Right hindlimb (tissue), 1 donor: Measurements from ENCODE around the gene QSOX1.
"Not testable (repeated sequence)": the region's sequence is repeated elsewhere in the genome, so short reads cannot be mapped to it uniquely, and the experiment has no call there.

Experiments used
- DNase-seq: peaks from one replicate; pipeline ENCODE4 v3.0.0-alpha.2; 2018

The QSOX1 gene, protein sequence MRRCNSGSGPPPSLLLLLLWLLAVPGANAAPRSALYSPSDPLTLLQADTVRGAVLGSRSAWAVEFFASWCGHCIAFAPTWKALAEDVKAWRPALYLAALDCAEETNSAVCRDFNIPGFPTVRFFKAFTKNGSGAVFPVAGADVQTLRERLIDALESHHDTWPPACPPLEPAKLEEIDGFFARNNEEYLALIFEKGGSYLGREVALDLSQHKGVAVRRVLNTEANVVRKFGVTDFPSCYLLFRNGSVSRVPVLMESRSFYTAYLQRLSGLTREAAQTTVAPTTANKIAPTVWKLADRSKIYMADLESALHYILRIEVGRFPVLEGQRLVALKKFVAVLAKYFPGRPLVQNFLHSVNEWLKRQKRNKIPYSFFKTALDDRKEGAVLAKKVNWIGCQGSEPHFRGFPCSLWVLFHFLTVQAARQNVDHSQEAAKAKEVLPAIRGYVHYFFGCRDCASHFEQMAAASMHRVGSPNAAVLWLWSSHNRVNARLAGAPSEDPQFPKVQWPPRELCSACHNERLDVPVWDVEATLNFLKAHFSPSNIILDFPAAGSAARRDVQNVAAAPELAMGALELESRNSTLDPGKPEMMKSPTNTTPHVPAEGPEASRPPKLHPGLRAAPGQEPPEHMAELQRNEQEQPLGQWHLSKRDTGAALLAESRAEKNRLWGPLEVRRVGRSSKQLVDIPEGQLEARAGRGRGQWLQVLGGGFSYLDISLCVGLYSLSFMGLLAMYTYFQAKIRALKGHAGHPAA

DNA sequence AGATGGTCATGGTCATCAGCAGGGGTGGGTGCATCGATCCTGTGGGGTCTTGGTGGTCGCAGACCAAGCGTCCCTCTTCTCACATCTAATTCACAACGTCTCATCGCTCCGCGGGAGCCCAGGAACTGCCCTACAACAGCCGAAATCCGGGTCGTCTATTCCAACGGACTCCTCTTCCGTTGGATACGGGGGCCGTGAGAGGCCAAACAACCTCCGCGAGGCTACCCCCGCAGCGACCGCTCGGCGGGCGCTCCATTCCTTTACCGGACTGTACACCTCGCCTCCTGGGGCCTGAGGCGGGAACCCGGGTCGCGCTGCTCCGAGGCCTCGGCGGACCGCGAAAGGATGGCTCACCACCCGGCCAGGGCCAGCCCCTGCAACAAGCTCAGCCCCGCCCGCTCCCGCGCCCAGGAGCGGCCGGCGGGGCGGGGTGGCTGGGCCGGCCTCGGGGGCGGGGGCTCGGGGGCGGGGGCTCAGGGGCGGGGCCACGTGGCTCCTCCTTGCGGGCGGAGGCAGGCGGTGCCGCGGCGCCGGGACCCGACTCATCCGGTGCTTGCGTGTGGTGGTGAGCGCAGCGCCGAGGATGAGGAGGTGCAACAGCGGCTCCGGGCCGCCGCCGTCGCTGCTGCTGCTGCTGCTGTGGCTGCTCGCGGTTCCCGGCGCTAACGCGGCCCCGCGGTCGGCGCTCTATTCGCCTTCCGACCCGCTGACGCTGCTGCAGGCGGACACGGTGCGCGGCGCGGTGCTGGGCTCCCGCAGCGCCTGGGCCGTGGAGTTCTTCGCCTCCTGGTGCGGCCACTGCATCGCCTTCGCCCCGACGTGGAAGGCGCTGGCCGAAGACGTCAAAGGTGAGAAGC, at the start of gene QSOX1:
TSS of gene QSOX1 (plus strand) at position 545 of the 857 bp plus-strand sequence. CDS start at position 584, 39 bp downstream.
- peak; percentile 95 for DNase-seq

- no peak for DNase-seq
Observed at GRCh38 chr1:180112091-180112490, 42.6 kb upstream of the QSOX1 start.

DNA sequence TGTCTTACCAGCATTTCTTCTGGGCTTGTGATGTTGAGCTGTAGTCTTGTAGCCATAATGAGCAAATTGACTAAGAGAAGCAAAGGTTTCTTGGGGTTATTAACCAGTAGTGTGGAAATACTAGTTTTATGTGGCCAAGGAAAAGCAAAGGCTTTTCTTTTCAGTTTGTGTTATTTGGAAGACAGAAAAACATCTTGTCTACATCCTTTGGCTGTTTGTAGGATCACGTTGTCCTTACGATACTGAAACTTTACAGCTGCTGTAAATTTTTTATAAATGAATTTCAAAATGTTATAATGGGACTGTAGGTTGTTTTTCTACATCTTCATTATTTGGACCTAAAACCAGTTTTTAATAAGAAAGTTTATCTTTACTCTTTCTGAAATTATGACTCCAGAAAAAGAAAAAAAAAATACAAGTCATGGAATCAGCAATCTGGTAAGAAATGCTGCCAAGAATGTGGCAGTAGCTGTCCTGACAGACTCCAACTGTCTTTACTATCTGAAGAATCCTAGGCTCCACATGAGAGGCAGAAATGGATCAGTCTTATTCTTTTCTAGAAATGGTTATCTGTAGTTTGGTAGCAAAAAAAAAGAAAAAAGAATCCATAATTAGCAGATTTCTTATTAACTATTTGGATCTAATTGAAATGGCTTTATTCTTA, 41.6 kb upstream of the QSOX1 start:
- no peak for DNase-seq

GRCh38 chr1:180114396-180114945, 40.2 kb upstream of the QSOX1 start:
- DNase-seq = no peak

- DNase-seq = no peak
Observed at GRCh38 chr1:180116964-180117763, 37.5 kb upstream of the QSOX1 start.

GRCh38 chr1:180117764-180118116, 36.9 kb upstream of the QSOX1 start:
- no peak for DNase-seq

- no peak for DNase-seq
Observed at GRCh38 chr1:180119837-180120236, 34.8 kb upstream of the QSOX1 start.

GRCh38 chr1:180123463-180123936, 31.2 kb upstream of the QSOX1 start:
- no peak for DNase-seq

GRCh38 chr1:180130651-180131050, 24.0 kb upstream of the QSOX1 start:
- no peak for DNase-seq

DNA sequence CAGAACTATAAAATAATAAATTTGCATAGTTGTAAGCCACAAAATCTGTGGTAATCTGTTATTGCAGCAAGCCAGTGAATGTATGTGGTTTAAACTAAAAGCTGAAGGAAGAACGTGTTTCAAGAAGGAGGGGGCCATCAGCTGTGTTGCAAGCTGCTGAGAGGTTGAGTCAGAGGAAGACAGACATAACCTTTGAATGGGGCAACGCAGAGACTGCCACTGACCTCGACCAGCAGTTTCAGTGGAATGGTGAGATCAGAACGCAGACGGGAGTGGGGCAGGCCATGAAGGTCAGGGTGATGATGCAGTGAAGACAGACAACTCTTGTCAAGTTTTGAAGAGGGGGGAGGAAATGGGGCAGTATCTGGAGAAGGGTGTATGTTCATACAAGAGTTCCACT, 23.2 kb upstream of the QSOX1 start:
- DNase-seq = no peak

- DNase-seq = no peak
Observed at GRCh38 chr1:180133193-180133592, 21.5 kb upstream of the QSOX1 start.

GRCh38 chr1:180133688-180134087, 21.0 kb upstream of the QSOX1 start:
- DNase-seq = not testable (repeated sequence)

DNA sequence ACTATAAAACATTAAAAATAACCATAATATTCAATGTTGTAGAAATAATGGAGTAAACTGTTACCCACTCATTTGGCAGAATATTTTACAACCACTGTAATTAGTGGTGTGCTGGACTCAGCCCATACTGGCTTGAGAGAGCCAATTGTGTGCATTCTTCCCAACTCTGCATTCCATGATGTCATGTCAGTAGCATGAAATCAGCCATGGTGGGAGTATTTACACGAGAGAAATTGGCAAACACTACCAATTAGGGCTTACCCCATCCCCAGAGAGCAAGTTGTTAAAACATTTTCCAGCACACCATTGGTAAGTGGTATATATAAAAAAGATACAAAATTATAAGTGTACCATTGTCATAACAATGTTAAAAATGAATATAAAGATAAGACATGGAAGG, 19.1 kb upstream of the QSOX1 start:
- DNase-seq = no peak

- DNase-seq = no peak
Observed at GRCh38 chr1:180136331-180136967, 18.2 kb upstream of the QSOX1 start.

- no peak for DNase-seq
Observed at GRCh38 chr1:180136968-180137356, 17.7 kb upstream of the QSOX1 start.

DNA sequence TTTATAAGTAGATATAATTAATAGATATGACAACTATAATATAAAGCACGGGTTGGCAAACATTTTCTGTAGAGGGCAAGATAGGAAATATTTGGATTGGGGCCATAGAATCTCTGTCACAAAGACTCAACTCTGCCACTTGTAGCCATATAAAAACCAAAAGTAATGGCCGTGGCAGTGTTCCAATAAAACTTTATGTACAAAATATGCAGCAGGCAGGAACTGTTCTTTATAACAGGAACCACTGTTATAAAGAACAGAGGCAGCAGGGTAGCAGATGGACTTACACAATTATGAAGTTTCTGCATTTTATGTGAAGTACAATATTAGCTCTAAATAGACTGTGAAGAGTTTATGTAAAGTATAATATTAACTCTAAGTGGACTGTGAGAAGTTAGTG, 16.9 kb upstream of the QSOX1 start:
- no peak for DNase-seq

DNA sequence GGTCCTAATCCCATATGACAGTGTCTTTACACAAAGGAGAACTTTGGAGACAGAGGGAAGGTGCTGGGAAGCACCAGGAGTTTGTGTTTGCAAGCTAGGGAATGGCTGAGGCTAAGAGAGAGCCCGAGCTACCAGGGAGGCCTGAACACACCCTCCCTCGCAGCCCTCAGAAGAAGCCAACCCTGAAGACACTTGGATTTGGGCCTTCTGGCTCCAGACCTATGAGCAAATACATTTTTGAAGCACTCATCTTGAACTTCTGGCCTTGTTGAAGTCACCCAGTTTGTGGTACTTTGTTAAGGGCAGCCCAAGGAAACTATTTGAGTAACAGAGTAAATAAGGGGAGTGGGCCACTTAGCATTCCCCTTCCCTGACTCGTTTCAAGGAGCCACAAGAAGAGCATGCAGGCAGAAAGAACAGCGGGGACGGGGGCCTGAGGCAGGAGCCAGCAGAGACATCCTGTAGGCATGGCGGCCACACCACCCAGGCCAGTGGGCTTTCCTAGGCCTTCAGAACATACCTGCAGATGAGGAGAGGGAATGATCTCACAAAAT, 13.2 kb upstream of the QSOX1 start:
- DNase-seq = no peak

DNA sequence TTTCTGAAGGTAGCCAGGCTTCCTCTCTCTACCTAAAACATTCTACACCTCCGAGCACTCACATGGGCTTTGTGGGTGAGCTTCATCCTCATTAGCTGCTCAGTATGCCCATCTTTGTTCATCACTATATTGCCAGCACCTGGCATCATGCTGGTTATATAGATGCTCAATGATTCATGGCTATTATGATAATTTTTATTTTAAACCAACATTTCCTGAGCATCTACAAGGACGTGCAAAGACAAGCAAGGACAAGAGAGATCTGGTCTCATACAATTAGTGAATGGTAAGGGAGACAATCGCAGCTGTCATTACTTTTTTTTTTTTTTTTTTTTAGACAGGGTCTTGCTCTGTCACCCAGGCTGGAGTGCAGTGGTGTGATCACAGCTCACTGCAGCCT, 11.3 kb upstream of the QSOX1 start:
- no peak for DNase-seq

GRCh38 chr1:180144659-180145357, 9.9 kb upstream of the QSOX1 start:
- DNase-seq = no peak

DNA sequence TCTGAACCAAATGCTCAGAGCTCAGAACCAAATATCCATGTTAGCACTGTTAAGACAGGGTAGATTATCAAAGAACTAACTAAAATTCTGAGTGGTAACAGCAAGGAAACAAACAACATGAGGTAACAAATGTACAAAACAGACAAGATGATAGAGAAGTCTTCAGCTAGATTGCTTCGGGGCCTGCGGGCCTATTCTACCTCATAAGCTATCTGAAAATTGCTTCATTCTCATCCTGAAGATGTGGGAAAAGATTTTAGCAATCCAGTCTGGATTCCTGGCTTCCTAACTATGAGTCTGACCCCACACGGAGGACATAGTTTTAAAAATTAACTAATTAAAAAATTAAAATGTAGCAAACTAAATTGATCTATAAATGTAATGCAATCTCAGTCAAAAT, 9.2 kb upstream of the QSOX1 start:
- DNase-seq = no peak
